Heart right ventricle (tissue), 16 donors: ENCODE results near the gene CDC45. TPM values are rescaled to one million over a fixed set of nuclear protein-coding genes. Genes with fewer than 3 reads are reported as not detected.
A peak's percentile ranks its signal among the peaks of the same experiment; 100 is the strongest.

Experiments used
- ATAC-seq, 8 donors: fragments of 200-7000 bp; cut with Tn5 transposase; one replicate each; pipeline ENCODE4 v1.9.1; 2020; ENCODE audit warnings: mild to moderate bottlenecking in 8 of 8, moderate library complexity in 8 of 8, moderate number of reproducible peaks in 1 of 8
- DNase-seq, 2 donors: peaks; one replicate each; pipeline ENCODE4 v3.0.0-alpha.2; 2020
- H3K27ac ChIP-seq, 10 donors: fragments of 200-600 bp; sonication (generic) in 2 of 10; one replicate each; pipeline versions ENCODE4 v1.5.0 to v1.8.0; 2020 to 2022; ENCODE audit warnings: mild to moderate bottlenecking in 3 of 10
- H3K27me3 ChIP-seq, 7 donors: fragments of 200-600 bp; one replicate each; pipeline ENCODE4 v1.8.0; 2021 to 2022; ENCODE audit warnings: mild to moderate bottlenecking in 2 of 7
- H3K36me3 ChIP-seq, 9 donors: fragments of 200-600 bp; sonication (generic) in 1 of 9; one replicate each; pipeline versions ENCODE4 v1.5.0 to v1.8.0; 2020 to 2022; ENCODE audit warnings: mild to moderate bottlenecking in 2 of 9
- H3K4me1 ChIP-seq, 9 donors: fragments of 200-600 bp; sonication (generic) in 1 of 9; one replicate each; pipeline versions ENCODE4 v1.5.0 to v1.8.0; 2020 to 2022; ENCODE audit warnings: mild to moderate bottlenecking in 4 of 9
- H3K4me3 ChIP-seq, 10 donors: fragments of 200-600 bp; sonication (generic) in 2 of 10; one replicate each; pipeline versions ENCODE4 v1.5.0 to v1.8.0; 2020 to 2022; ENCODE audit warnings: mild to moderate bottlenecking in 7 of 10, moderate library complexity in 2 of 10
- H3K9me3 ChIP-seq, 11 donors: fragments of 200-600 bp in 10 of 11; sonication (generic) in 2 of 11; one replicate each; pipeline versions ENCODE4 v1.5.0 to v1.8.0; 2013 to 2022; ENCODE audit warnings: mild to moderate bottlenecking in 2 of 11, control low read depth in 1 of 11, moderate library complexity in 1 of 11
- WGBS, 2 donors: extraction: QIAGEN DNeasy Blood & Tissue Kit; methylation state at CpG; one replicate each; pipeline ENCODE4 v1.1.7; 2013; ENCODE audit warnings: inconsistent platforms in 1 of 2; 5-methylcytosine and 5-hydroxymethylcytosine counted together
- intact Hi-C, 10 donors: fragments of 100-400 bp; cut with DNase I; formaldehyde crosslinking; loops; one replicate each; pipeline versions ENCODE4 v1.11.1 to v1.14.2; 2022
- polyA plus RNA-seq, 2 donors: library from polyadenylated mRNA; stranded (reverse); fragments of 200-250 nt; gene quantifications; one replicate each; pipeline ENCODE4 v1.2.3, GENCODE V29; 2013
- total RNA-seq, 10 donors: library from RNA; stranded (reverse); fragmentation: NEBNext Ultra II Directional in 3 of 10; extraction: Animal tissue kit (Norgen Biotek cat#: 25700) in 3 of 10; gene quantifications; one replicate each; pipeline versions ENCODE4 v1.2.1 to v1.2.4, GENCODE V29; 2021 to 2023
- TF ChIP-seq, protein P1 (sequence below), 9 donors: fragments of 200-600 bp; sonication (generic) in 2 of 9; IDR thresholded peaks; one replicate each; pipeline versions ENCODE4 v1.5.0 to v1.8.0; 2021 to 2022; ENCODE audit warnings: antibody characterized with exemption in 9 of 9, mild to moderate bottlenecking in 5 of 9, moderate library complexity in 1 of 9
- donor health status: Arrhythmogenic right ventricular cardiomyopathy.
- donor health status: ischemic (EF 13 %, LVEDD 7.1; RV severe dilation, severe dysfunction).
- donor health status: healthy with polysubstance abuse.
- donor health status: DM: no; HTN: yes; CAD: no.
- donor health status: DM: no; HTN: no; CAD: no.
- donor health status: ischemic (EF 25% LVEDD 6.9; RV normal size, moderate dysfunction).
- donor health status: ischemic (EF 25% LVEDD 5.7; RV mildly dilated, moderate dysfunction).
- donor health status: healthy.
- donor health status: DM: yes; HTN: yes; CAD: no.
- donor health status: Ischemic cardiomyopathy.
- donor health status: ischemic (EF 35%, LVEDD 5.7; RV mildly dilated, moderate dysfunction).
- donor health status: nonischemic (EF 11% LVEDD 7.7; RV severe dilation, severe dysfunction).
- donor health status: DM: yes; HTN: yes; CAD: no.
- donor health status: PGD.
- donor health status: ischemic (EF 29% LVEDD 5.4; RV normal size, mild dysfunction).
- donor health status: nonischemic (EF 23%, LVEDD 6.1; RV moderate dilation, normal function).

CDC45 gene
- total and polyA plus RNA-seq, 12 donors = 0.15 to 3.4 (median 0.57) TPM; not detected in 4

DNA sequence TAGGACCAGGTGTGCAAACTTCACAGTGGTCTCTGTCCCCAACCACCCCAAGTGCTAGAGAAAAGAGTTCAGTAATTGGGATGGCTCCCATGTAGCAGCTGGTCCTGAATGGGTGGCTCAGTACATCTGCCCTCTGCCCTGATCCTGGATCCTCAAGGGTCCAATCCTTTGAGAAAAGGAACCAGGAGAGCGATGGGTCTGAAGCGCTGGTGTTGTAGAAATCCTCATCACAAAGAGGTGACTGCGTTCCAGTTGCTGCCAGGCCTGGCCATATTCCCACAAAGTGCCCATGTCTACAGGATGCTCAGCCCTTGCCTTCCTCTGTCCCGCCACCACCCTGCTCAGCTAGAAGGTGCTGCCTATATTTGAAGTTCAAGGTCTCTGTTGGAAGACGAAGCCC is 26.0 kb upstream of the CDC45 start:
- H3K4me1 ChIP-seq = peaks cover 0 to 3% (median under 1%) of the 10 kb centered on the region in 9 donors
- H3K9me3 ChIP-seq = no peaks in the 10 kb centered on the region
- peaks cover 0 to 97% (median 57%) of the 10 kb centered on the region in 9 donors for H3K36me3 ChIP-seq
- intact Hi-C loops = loop anchor here in 1 of 10 donors (5.0 kb wide), 1 partner anchor 56 kb away; no protein-coding TSS in a partner anchor
- no peak overlapping the region for H3K4me3 ChIP-seq
- TF ChIP-seq, protein P1, sequence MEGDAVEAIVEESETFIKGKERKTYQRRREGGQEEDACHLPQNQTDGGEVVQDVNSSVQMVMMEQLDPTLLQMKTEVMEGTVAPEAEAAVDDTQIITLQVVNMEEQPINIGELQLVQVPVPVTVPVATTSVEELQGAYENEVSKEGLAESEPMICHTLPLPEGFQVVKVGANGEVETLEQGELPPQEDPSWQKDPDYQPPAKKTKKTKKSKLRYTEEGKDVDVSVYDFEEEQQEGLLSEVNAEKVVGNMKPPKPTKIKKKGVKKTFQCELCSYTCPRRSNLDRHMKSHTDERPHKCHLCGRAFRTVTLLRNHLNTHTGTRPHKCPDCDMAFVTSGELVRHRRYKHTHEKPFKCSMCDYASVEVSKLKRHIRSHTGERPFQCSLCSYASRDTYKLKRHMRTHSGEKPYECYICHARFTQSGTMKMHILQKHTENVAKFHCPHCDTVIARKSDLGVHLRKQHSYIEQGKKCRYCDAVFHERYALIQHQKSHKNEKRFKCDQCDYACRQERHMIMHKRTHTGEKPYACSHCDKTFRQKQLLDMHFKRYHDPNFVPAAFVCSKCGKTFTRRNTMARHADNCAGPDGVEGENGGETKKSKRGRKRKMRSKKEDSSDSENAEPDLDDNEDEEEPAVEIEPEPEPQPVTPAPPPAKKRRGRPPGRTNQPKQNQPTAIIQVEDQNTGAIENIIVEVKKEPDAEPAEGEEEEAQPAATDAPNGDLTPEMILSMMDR (IDR thresholded peaks at IDR 0.05) = no peak
- no peak overlapping the region for H3K27ac ChIP-seq
- DNase-seq = no peak
- H3K27me3 ChIP-seq = no peaks in the 10 kb centered on the region
- WGBS, 2 donors = 97% methylated on average over 5 of the region's 5 CpGs
- no peak for ATAC-seq

GRCh38 chr22:19454156-19454555 is 25.6 kb upstream of the CDC45 start:
- intact Hi-C loops = loop anchor here in 1 of 10 donors (5.0 kb wide), 1 partner anchor 57 kb away; no protein-coding TSS in a partner anchor
- no peaks in the 10 kb centered on the region for H3K4me1 ChIP-seq
- TF ChIP-seq, protein P1 (IDR thresholded peaks at IDR 0.05) = no peak
- no peak overlapping the region for H3K4me3 ChIP-seq
- DNase-seq (no peak), ATAC-seq (no peak)
- WGBS, 2 donors = 77% methylated on average over 6 of the region's 6 CpGs
- peaks cover 0 to 100% (median 57%) of the 10 kb centered on the region in 9 donors for H3K36me3 ChIP-seq
- no peaks in the 10 kb centered on the region for H3K27me3 ChIP-seq
- no peaks in the 10 kb centered on the region for H3K9me3 ChIP-seq
- H3K27ac ChIP-seq = no peak overlapping the region

DNA sequence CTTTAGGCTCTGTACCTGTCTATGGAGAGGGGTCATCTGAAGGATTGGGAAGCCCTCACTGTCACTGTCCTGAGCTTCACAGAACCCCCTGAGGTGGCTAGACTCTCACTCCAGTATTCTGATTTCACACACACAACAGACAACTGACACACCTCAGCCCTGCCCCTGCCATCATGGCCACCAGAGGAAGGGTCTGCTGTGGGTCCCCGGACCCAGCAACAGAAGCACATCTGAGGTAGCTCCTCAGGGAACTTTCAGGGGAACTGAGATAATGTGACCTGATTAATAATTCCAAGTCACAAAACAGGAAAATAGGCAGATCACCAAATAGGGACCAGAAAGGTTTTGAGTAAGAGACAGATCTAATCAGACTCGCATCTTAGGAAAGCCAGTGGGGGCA is 24.7 kb upstream of the CDC45 start:
- TF ChIP-seq, protein P1 (IDR thresholded peaks at IDR 0.05) = no peak
- DNase-seq (no peak), ATAC-seq (no peak)
- H3K36me3 ChIP-seq = peaks cover 0 to 100% (median 59%) of the 10 kb centered on the region in 9 donors
- H3K4me1 ChIP-seq = no peaks in the 10 kb centered on the region
- 96 to 100% methylated on average over 2 of the region's 2 CpGs for WGBS, 2 donors
- H3K27me3 ChIP-seq = no peaks in the 10 kb centered on the region
- H3K27ac ChIP-seq = no peak overlapping the region
- H3K9me3 ChIP-seq = no peaks in the 10 kb centered on the region
- no peak overlapping the region for H3K4me3 ChIP-seq
- intact Hi-C loops = no loop called here

DNA sequence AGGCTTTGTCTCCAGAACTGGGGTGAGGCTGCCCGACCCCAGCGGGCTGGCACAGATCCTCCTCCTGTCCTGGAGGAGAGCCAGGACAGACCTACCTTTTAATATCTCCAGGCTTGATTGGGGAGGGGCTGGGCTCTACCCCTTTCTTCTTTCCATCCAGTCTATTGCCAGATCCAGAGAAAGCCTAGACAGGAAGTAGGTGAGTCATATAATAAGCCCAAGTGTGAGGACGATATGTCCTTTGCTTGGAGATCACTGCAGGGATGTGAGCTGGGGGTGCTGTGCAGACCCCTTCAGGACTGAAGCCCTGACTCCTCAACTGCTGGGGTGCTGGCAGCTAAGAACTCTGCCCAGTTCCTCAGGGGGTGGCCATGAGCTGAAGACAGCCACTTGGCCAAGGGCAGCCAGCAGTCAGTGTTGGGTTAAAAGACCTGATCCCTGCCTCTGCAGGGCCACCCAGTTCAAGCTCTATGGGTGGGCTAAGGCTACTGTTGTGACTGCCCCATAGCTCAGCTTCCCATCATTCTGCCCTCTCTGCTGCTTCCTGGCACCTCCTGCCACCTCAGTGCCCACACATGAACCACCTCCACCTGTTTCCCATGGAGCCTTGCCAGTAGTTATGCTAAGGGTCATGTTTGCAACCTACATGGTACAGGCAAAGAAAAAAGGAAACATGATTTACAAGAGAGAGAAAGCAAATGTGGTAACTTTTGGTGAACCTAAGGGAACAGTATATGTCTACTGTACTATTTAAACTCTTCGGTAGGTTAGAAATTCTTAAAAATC is 23.9 kb upstream of the CDC45 start:
- Histone ChIP-seq H3K36me3 (peaks cover 0 to 100% (median 62%) of the 10 kb centered on the region in 9 donors), H3K9me3 (no peaks in the 10 kb centered on the region), H3K27ac (no peak overlapping the region), H3K4me3 (no peak overlapping the region), H3K27me3 (no peaks in the 10 kb centered on the region), H3K4me1 (no peaks in the 10 kb centered on the region)
- no peak for DNase-seq
- TF ChIP-seq, protein P1 (IDR thresholded peaks at IDR 0.05) = no peak
- WGBS, 2 donors = 76 to 82% methylated on average over 4 of the region's 4 CpGs
- intact Hi-C loops = no loop called here
- ATAC-seq = peak in 2 of 8 donors; percentile 25 to 28
